HepG2 (cell line): Measurements from ENCODE around the gene FN1. TPM values are rescaled to one million over a fixed set of nuclear protein-coding genes. Genes with fewer than 3 reads are reported as not detected.
A peak's percentile ranks its signal among the peaks of the same experiment; 100 is the strongest.

Experiments used
- ATAC-seq: fragments of 200-7000 bp; cut with Tn5 transposase; 3 replicates; pipeline ENCODE4 v1.9.1; 2020; ENCODE audit warnings: mild to moderate bottlenecking, moderate library complexity
- BruUV-seq: library from RNA; stranded (reverse); fragments of 400-500 nt; replicated peaks from 2 replicates; lab custom pipeline; 2021; lab: Mats Ljungman, UMichigan
- CTCF ChIA-PET: fragments of 300-600 bp; formaldehyde crosslinking; extraction: SDS; loops from one replicate; lab custom pipeline; 2021; ENCODE audit warnings: low total read pairs, inconsistent platforms, low intra/inter-chr PET ratio; lab: Yijun Ruan, JAX
- POLR2A ChIA-PET: fragments of 350-600 bp; sonication (Branson Sonifier 250); formaldehyde crosslinking; loops from one replicate; lab custom pipeline; 2020; ENCODE audit warnings: antibody characterized with exemption, inconsistent platforms; lab: Yijun Ruan, JAX
- DNase-seq: peaks from one replicate; pipeline ENCODE4 v3.0.0-alpha.2; 2015; ENCODE audit warnings: low spot score
- FAIRE-seq: peaks from 3 replicates; lab custom pipeline; 2011; peaks lifted over from hg19 to GRCh38; lab: Jason Lieb, UNC
- H2AFZ ChIP-seq: one replicate; pipeline ENCODE4 v1.6.1; 2011; ENCODE audit warnings: low read length, inconsistent platforms
- H3K27ac ChIP-seq: fragments of 300-600 bp; 3 replicates; pipeline ENCODE4 v1.8.0; 2011; ENCODE audit warnings: mixed run types, mild to moderate bottlenecking, mixed read lengths, low read length, inconsistent platforms; ENCODE audit not compliant: insufficient read depth; ENCODE audit errors: extremely low read length
- H3K27me3 ChIP-seq, 2 experiments: fragments of 200-600 bp in 1 of 2; 2 replicates in 1 of 2; 3 replicates in 1 of 2; pipeline versions ENCODE4 v1.6.0 to v1.8.0; 2011; ENCODE audit warnings: low read length in 2 of 2, mild to moderate bottlenecking in 2 of 2, moderate library complexity in 2 of 2, inconsistent platforms in 1 of 2; ENCODE audit not compliant: insufficient read depth in 2 of 2, control insufficient read depth in 1 of 2
- H3K36me3 ChIP-seq, 2 experiments: fragments of 200-600 bp in 1 of 2; replicated peaks in 1 of 2; 2 replicates in 1 of 2; 3 replicates in 1 of 2; pipeline versions ENCODE4 v1.5.1 to v1.8.0; 2011; ENCODE audit warnings: low read length in 2 of 2, inconsistent platforms in 1 of 2; ENCODE audit not compliant: insufficient read depth in 2 of 2, control insufficient read depth in 1 of 2
- H3K4me1 ChIP-seq: 2 replicates; pipeline ENCODE4 v1.5.1; 2012; ENCODE audit warnings: low read length, inconsistent platforms; ENCODE audit not compliant: insufficient read depth
- H3K4me2 ChIP-seq: 2 replicates; pipeline ENCODE4 v1.6.0; 2011; ENCODE audit warnings: low read depth, low read length, inconsistent platforms
- H3K4me3 ChIP-seq, 3 experiments: fragments of 200-600 bp in 1 of 3; sonication (generic), shearing (Covaris generic) in 1 of 3; replicated peaks in 1 of 3; 2 replicates each; pipeline ENCODE4 v1.5.1; 2011 to 2016; ENCODE audit warnings: low read length in 3 of 3, inconsistent platforms in 2 of 3, low read depth in 2 of 3, mild to moderate bottlenecking in 2 of 3, control low read depth in 1 of 3, mixed read lengths in 1 of 3; ENCODE audit not compliant: insufficient read depth in 1 of 3
- H3K79me2 ChIP-seq: one replicate; pipeline ENCODE4 v1.6.1; 2011; ENCODE audit warnings: low read length, inconsistent platforms; ENCODE audit not compliant: insufficient read depth
- H3K9ac ChIP-seq: 2 replicates; pipeline ENCODE4 v1.6.0; 2011; ENCODE audit warnings: mild to moderate bottlenecking, low read depth, low read length, inconsistent platforms; ENCODE audit not compliant: insufficient read depth
- H3K9me3 ChIP-seq: 2 replicates; pipeline ENCODE4 v1.5.1; 2012; ENCODE audit warnings: mild to moderate bottlenecking, low read length
- H4K20me1 ChIP-seq: 2 replicates; pipeline ENCODE4 v1.6.0; 2011; ENCODE audit warnings: inconsistent platforms, mild to moderate bottlenecking, low read length, moderate library complexity; ENCODE audit not compliant: insufficient read depth
- CBX2 ChIP-seq, 2 experiments: fragments of 200-600 bp in 1 of 2; sonication (generic); formaldehyde crosslinking in 1 of 2; IDR thresholded peaks; 2 replicates each; pipeline versions ENCODE4 v1.7.0 to v1.8.1; 2018 to 2022; ENCODE audit warnings: low read depth in 2 of 2, low read length in 1 of 2, mild to moderate bottlenecking in 1 of 2, missing genetic modification reagents in 1 of 2
- CEBPB ChIP-seq: IDR thresholded peaks from 2 replicates; pipeline ENCODE4 v1.6.1; 2011; ENCODE audit warnings: low read depth, low read length, improper control_type of control experiment, borderline replicate concordance
- GATAD2A ChIP-seq: IDR thresholded peaks from 2 replicates; pipeline ENCODE4 v1.6.1; 2016
- HMGA1 ChIP-seq: sonication (generic); formaldehyde crosslinking; conservative IDR thresholded peaks from 2 replicates; pipeline ENCODE4 v1.4.0; 2020; ENCODE audit warnings: missing genetic modification reagents
- JUNB ChIP-seq: sonication (generic); formaldehyde crosslinking; IDR thresholded peaks from 2 replicates; pipeline ENCODE4 v1.8.0; 2022; ENCODE audit warnings: missing genetic modification reagents, mild to moderate bottlenecking, borderline replicate concordance
- KIAA2018 ChIP-seq: sonication (generic); formaldehyde crosslinking; IDR thresholded peaks from 2 replicates; pipeline ENCODE4 v1.5.0; 2020; ENCODE audit warnings: mild to moderate bottlenecking, missing genetic modification reagents, borderline replicate concordance
- MBNL3 ChIP-seq: fragments of 250-450 bp; sonication (Bioruptor Pico); conservative IDR thresholded peaks from 2 replicates; pipeline ENCODE4 v1.8.0; 2022; ENCODE audit warnings: mild to moderate bottlenecking, inconsistent platforms
- PAWR ChIP-seq: sonication (generic); formaldehyde crosslinking; IDR thresholded peaks from 2 replicates; pipeline ENCODE4 v1.4.0; 2020; ENCODE audit warnings: missing genetic modification reagents, mild to moderate bottlenecking, borderline replicate concordance
- SALL1 ChIP-seq: sonication (generic); formaldehyde crosslinking; IDR thresholded peaks from 2 replicates; pipeline ENCODE4 v1.8.0; 2022; ENCODE audit warnings: mild to moderate bottlenecking, missing genetic modification reagents
- XRCC5 ChIP-seq: fragments of 200-400 bp; formaldehyde crosslinking; optimal IDR thresholded peaks from 2 replicates; pipeline ENCODE3; 2017; ENCODE audit warnings: mild to moderate bottlenecking, low read length
- ZBTB7A ChIP-seq: sonication (generic); formaldehyde crosslinking; IDR thresholded peaks from 2 replicates; pipeline ENCODE4 v1.8.0; 2022; ENCODE audit warnings: mild to moderate bottlenecking, missing genetic modification reagents
- ZNF121 ChIP-seq: sonication (generic); formaldehyde crosslinking; IDR thresholded peaks from 2 replicates; pipeline ENCODE4 v1.5.0; 2020; ENCODE audit warnings: mild to moderate bottlenecking, missing genetic modification reagents
- ZNF354B ChIP-seq: sonication (generic); formaldehyde crosslinking; IDR thresholded peaks from 2 replicates; pipeline ENCODE4 v1.8.0; 2022; ENCODE audit warnings: mild to moderate bottlenecking, missing genetic modification reagents
- ZNF451 ChIP-seq: sonication (generic); formaldehyde crosslinking; IDR thresholded peaks from 2 replicates; pipeline ENCODE4 v1.5.0; 2020; ENCODE audit warnings: mild to moderate bottlenecking, missing genetic modification reagents
- ZNF557 ChIP-seq: sonication (generic); formaldehyde crosslinking; IDR thresholded peaks from 2 replicates; pipeline ENCODE4 v1.4.0; 2020; ENCODE audit warnings: missing genetic modification reagents
- ZNF607 ChIP-seq: sonication (generic); formaldehyde crosslinking; IDR thresholded peaks from 2 replicates; pipeline ENCODE4 v1.5.1; 2020; ENCODE audit warnings: missing genetic modification reagents, mild to moderate bottlenecking, borderline replicate concordance
- ZNF670 ChIP-seq: sonication (generic); formaldehyde crosslinking; IDR thresholded peaks from 2 replicates; pipeline ENCODE4 v1.8.0; 2022; ENCODE audit warnings: mild to moderate bottlenecking, missing genetic modification reagents, borderline replicate concordance
- WGBS: methylation state at CpG from one replicate; pipeline ENCODE4 v1.1.6; 2017; ENCODE audit warnings: low lambda C conversion rate; 5-methylcytosine and 5-hydroxymethylcytosine counted together
- in situ Hi-C: cut with HindIII; loops from 2 replicates; pipeline ENCODE4 v1.10.0; 2017; ENCODE audit warnings: low pct_unique_long_range_greater_than_20kb; ENCODE audit not compliant: extremely low pct_ligation_motif_present
- intact Hi-C: fragments of 100-400 bp; cut with micrococcal nuclease; formaldehyde crosslinking; loops from one replicate; pipeline ENCODE4 v1.10.0; 2022; ENCODE audit not compliant: unreplicated experiment
- polyA plus RNA-seq, 8 experiments: library from polyadenylated mRNA; depleted of rRNA in 3 of 8; stranded (reverse) in 7 of 8; unstranded in 1 of 8; fragments of >200 nt; fragmentation: Illumina TruSeq in 4 of 8; extraction: Trizol in 4 of 8; gene quantifications; 2 replicates each; pipeline versions ENCODE4 v1.2.1 to v1.2.3, GENCODE V29; 2011 to 2016; ENCODE audit warnings: low read depth in 4 of 8, missing spikeins in 1 of 8, mixed read lengths in 1 of 8; ENCODE audit not compliant: insufficient read depth in 1 of 8
- total RNA-seq, 5 experiments: library from RNA; depleted of rRNA; stranded (reverse); fragments of >200 nt; fragmentation: Illumina TruSeq; extraction: Trizol; gene quantifications; 2 replicates each; pipeline ENCODE4 v1.2.3, GENCODE V29; 2016; ENCODE audit warnings: low read depth in 1 of 5

The FN1 gene
- total and polyA plus RNA-seq, 2 of the 13 experiments (the other 11 are each of a cell fraction or from before 2014, with no cell fraction given), result 1,847 to 6,471 TPM

DNA sequence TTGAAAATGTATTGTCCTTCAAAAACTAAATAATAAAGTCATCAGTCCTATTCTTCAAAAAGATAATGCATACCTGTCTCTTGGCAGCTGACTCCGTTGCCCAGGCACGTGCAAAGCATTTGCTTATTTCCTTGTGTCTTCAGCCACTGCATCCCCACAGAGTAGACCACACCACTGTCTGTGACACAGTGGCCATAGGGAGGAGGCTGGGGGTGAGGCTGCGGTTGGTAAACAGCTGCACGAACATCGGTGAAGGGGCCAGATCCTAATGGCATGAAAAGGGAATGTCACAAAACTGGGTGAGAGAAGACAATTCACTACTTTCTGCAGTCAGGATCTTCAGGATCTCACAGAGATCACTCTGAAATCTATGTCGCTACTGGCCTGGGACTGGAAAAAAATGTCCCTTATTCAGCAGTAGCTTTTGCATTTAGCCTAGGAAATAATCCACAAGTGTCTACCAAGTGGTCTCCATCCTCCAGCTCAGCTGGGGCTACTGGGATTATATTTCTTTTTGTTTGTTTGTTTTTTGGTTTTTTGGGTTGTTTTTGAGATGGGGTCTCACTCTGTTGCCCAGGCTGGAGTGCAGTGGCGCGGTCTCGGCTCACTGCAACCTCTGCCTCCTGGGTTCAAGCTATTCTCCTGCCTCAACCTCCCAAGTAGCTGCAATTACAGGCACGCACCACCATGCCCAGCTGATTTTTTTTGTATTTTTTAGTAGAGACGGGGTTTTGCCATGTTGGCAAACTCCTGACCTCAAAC, 10.7 kb downstream of the FN1 start:
- peaks cover 30 to 90% of the 10 kb centered on the region in 2 experiments for H3K36me3 ChIP-seq
- FAIRE-seq (no peak), ATAC-seq (peak; percentile 36), DNase-seq (no peak)
- in situ Hi-C loops, result no loop called here
- H3K4me1 ChIP-seq, result peaks cover 96% of the 10 kb centered on the region
- WGBS, result 86% methylated on average over 11 of the region's 11 CpGs
- no peak overlapping the region for H3K27ac ChIP-seq
- ChIA-PET POLR2A (interaction anchor here (0.7 to 4.3 kb wide), 6 partner anchors 8 to 369 kb away, joined by 3 to 13 read pairs (median 4); no protein-coding TSS in a partner anchor), CTCF (no interaction called here)
- peak overlapping the region; percentile 48 for H3K4me2 ChIP-seq
- intact Hi-C loops, result no loop called here
- peaks cover 51% of the 10 kb centered on the region for H3K79me2 ChIP-seq
- H2AFZ ChIP-seq, result no peak overlapping the region
- no peaks in the 10 kb centered on the region for H3K27me3 ChIP-seq
- no peak overlapping the region for H3K9ac ChIP-seq
- no peak overlapping the region; a peak in 1 of 6 replicates for H3K4me3 ChIP-seq
- no peaks in the 10 kb centered on the region for H3K9me3 ChIP-seq
- BruUV-seq, result no TSS peak
- H4K20me1 ChIP-seq, result peaks cover 17% of the 10 kb centered on the region; the same call in 1 of the 2 replicates
- TF ChIP-seq ZNF557 (CRISPR knock-in tag) (no peak), ZNF121 (CRISPR knock-in tag) (peak; percentile 92), PAWR (CRISPR knock-in tag) (no peak), CEBPB (no peak), GATAD2A (CRISPR knock-in tag) (peak; percentile 34; the same call in 1 of the 2 replicates), ZNF607 (no peak), JUNB (CRISPR knock-in tag) (no peak), ZNF354B (CRISPR knock-in tag) (no peak), HMGA1 (CRISPR knock-in tag) (no peak), SALL1 (CRISPR knock-in tag) (peak; percentile 56), ZNF670 (no peak), ZNF451 (no peak; the same call in 1 of the 2 replicates), ZBTB7A (no peak), MBNL3 (CRISPR knock-in tag) (no peak), CBX2 (IDR thresholded peaks at IDR 0.05; ENCODE audit: low read depth, low read length) (no peak), CBX2 (CRISPR knock-in tag; IDR thresholded peaks at IDR 0.05; ENCODE audit: low read depth) (no peak), KIAA2018 (CRISPR knock-in tag) (no peak), XRCC5 (no peak)
